Hepatocyte (in vitro differentiated cells): ENCODE results near the gene ZDHHC5. TPM values are rescaled to one million over a fixed set of nuclear protein-coding genes. Genes with fewer than 3 reads are reported as not detected.
"Not testable (repeated sequence)": the region's sequence is repeated elsewhere in the genome, so short reads cannot be mapped to it uniquely, and the experiment has no call there.

Experiments
- DNase-seq: peaks from one replicate; pipeline ENCODE4 v3.0.0-alpha.2; 2016; ENCODE audit warnings: low spot score
- H2AFZ ChIP-seq: fragments of 200-600 bp; sonication (generic); 2 replicates; pipeline ENCODE4 v1.6.0; 2016; ENCODE audit warnings: antibody characterized with exemption, mild to moderate bottlenecking
- H3K27ac ChIP-seq: fragments of 200-600 bp; sonication (generic); 2 replicates; pipeline ENCODE4 v1.5.1; 2016; ENCODE audit warnings: mild to moderate bottlenecking
- H3K27me3 ChIP-seq: fragments of 200-600 bp; sonication (generic); 2 replicates; pipeline ENCODE4 v1.6.1; 2016
- H3K36me3 ChIP-seq: fragments of 200-600 bp; sonication (generic); replicated peaks from 2 replicates; pipeline ENCODE4 v1.5.1; 2016; ENCODE audit warnings: low read depth; ENCODE audit not compliant: insufficient read depth
- H3K4me1 ChIP-seq: fragments of 200-600 bp; sonication (generic); 2 replicates; pipeline ENCODE4 v1.5.1; 2016; ENCODE audit warnings: mild to moderate bottlenecking, moderate library complexity; ENCODE audit not compliant: insufficient read depth
- H3K4me2 ChIP-seq: fragments of 200-600 bp; sonication (generic); 2 replicates; pipeline ENCODE4 v1.6.0; 2016
- H3K4me3 ChIP-seq: fragments of 200-600 bp; sonication (generic); 2 replicates; pipeline ENCODE4 v1.5.1; 2016; ENCODE audit warnings: mild to moderate bottlenecking
- H3K79me2 ChIP-seq: fragments of 200-600 bp; sonication (generic); 2 replicates; pipeline ENCODE4 v1.6.0; 2017; ENCODE audit warnings: mild to moderate bottlenecking
- H3K9me2 ChIP-seq: fragments of 200-600 bp; sonication (generic); replicated peaks from 2 replicates; pipeline ENCODE4 v1.6.0; 2017; ENCODE audit warnings: mild to moderate bottlenecking; ENCODE audit not compliant: insufficient read depth
- H3K9me3 ChIP-seq: fragments of 200-600 bp; sonication (generic); 2 replicates; pipeline ENCODE4 v1.5.1; 2016; ENCODE audit warnings: low read depth, mild to moderate bottlenecking
- H4K20me1 ChIP-seq: fragments of 200-600 bp; sonication (generic); 2 replicates; pipeline ENCODE4 v1.6.0; 2016; ENCODE audit warnings: mild to moderate bottlenecking; ENCODE audit not compliant: insufficient read depth, poor library complexity, severe bottlenecking
- EZH2 ChIP-seq: fragments of 200-600 bp; sonication (generic); IDR thresholded peaks from 2 replicates; pipeline ENCODE4 v1.6.1; 2016; ENCODE audit warnings: antibody characterized with exemption, mild to moderate bottlenecking, borderline replicate concordance
- EZH2phosphoT487 ChIP-seq: fragments of 200-600 bp; sonication (generic); IDR thresholded peaks from one replicate; pipeline ENCODE4 v1.6.1; 2018; ENCODE audit warnings: antibody characterized with exemption, mild to moderate bottlenecking, low read depth, moderate library complexity; ENCODE audit not compliant: unreplicated experiment, severe bottlenecking
- WGBS: methylation state at CpG from one replicate; pipeline ENCODE4 v1.1.6; 2016; ENCODE audit warnings: low lambda C conversion rate; ENCODE audit errors: missing lambda C conversion rate; 5-methylcytosine and 5-hydroxymethylcytosine counted together
- polyA plus RNA-seq: library from polyadenylated mRNA; unstranded; fragments of >200 nt; fragmentation: Nextera tagmentation; extraction: Ambion mirVana; gene quantifications from 2 replicates; pipeline ENCODE4 v1.2.1, GENCODE V29; 2016
- total RNA-seq: library from RNA; depleted of rRNA; stranded (reverse); fragments of >200 nt; gene quantifications from 2 replicates; pipeline ENCODE4 v1.2.3, GENCODE V29; 2014
- TF ChIP-seq, protein P1 (sequence below): fragments of 200-600 bp; sonication (generic); IDR thresholded peaks from 2 replicates; pipeline ENCODE4 v1.5.1; 2016; ENCODE audit warnings: antibody characterized with exemption, mild to moderate bottlenecking; ENCODE audit not compliant: poor library complexity

The ZDHHC5 gene
- total and polyA plus RNA-seq, 2 experiments from 2014 or later: 41.3 to 42.3 TPM

DNA sequence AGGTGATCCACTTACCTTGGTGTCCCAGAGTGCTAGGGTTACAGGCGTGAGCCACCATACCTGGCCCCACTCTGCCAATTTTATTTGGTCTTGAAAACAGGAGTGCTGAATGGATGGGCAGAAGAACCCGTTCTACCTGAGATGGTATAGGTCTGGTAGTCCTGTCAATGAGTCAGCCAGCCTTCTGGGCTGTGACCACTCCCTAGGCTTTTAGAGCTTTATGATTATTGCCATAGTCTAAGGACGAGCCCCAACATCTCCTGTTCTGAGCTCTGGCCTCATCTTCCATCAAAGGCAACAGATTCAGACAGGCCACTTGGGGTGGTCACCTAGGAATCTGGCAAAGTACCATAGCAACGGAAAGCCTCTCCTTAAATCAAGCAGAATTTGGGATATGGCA, 11.5 kb downstream of the ZDHHC5 start:
- DNase-seq: no peak
- no peak for TF ChIP-seq EZH2phosphoT487
- no peak for TF ChIP-seq EZH2
- TF ChIP-seq, protein P1, sequence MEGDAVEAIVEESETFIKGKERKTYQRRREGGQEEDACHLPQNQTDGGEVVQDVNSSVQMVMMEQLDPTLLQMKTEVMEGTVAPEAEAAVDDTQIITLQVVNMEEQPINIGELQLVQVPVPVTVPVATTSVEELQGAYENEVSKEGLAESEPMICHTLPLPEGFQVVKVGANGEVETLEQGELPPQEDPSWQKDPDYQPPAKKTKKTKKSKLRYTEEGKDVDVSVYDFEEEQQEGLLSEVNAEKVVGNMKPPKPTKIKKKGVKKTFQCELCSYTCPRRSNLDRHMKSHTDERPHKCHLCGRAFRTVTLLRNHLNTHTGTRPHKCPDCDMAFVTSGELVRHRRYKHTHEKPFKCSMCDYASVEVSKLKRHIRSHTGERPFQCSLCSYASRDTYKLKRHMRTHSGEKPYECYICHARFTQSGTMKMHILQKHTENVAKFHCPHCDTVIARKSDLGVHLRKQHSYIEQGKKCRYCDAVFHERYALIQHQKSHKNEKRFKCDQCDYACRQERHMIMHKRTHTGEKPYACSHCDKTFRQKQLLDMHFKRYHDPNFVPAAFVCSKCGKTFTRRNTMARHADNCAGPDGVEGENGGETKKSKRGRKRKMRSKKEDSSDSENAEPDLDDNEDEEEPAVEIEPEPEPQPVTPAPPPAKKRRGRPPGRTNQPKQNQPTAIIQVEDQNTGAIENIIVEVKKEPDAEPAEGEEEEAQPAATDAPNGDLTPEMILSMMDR: no peak
- Histone ChIP-seq H3K4me1 (no peaks in the 10 kb centered on the region), H3K27ac (no peak overlapping the region), H3K4me2 (no peak overlapping the region), H3K36me3 (peaks cover 4% of the 10 kb centered on the region), H3K9me3 (no peaks in the 10 kb centered on the region), H2AFZ (no peak overlapping the region), H4K20me1 (peaks cover 17% of the 10 kb centered on the region), H3K79me2 (peaks cover 86% of the 10 kb centered on the region), H3K27me3 (no peaks in the 10 kb centered on the region), H3K4me3 (no peak overlapping the region), H3K9me2 (no peaks in the 10 kb centered on the region)
- WGBS: 95% methylated on average over 4 of the region's 4 CpGs

DNA sequence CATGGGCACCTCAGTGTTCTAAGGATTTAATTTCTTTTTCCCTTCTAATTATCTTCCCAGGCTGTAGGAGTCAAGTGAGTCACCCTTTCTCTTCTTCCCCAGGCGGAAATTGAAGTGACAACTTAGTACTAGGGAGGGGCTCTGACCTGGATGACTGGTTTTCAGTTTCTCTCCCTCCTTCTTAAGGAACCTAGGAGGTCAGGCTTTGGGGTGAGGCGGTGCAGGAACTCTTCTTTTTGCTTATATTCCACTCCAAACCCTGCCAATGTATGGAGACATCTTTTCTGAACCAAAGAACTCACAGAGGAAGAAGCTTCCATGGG, 12.6 kb downstream of the ZDHHC5 start:
- 81% methylated on average over 2 of the region's 2 CpGs for WGBS
- DNase-seq: no peak
- no peak overlapping the region for H3K4me2 ChIP-seq
- TF ChIP-seq EZH2phosphoT487: no peak
- TF ChIP-seq, protein P1: no peak
- no peak for TF ChIP-seq EZH2
- no peaks in the 10 kb centered on the region for H3K27me3 ChIP-seq
- no peaks in the 10 kb centered on the region for H3K4me1 ChIP-seq
- no peaks in the 10 kb centered on the region for H3K9me2 ChIP-seq
- peaks cover 4% of the 10 kb centered on the region for H3K36me3 ChIP-seq
- H4K20me1 ChIP-seq: peaks cover 15% of the 10 kb centered on the region
- H3K27ac ChIP-seq: no peak overlapping the region
- H3K9me3 ChIP-seq: no peaks in the 10 kb centered on the region
- H3K79me2 ChIP-seq: peaks cover 80% of the 10 kb centered on the region
- no peak overlapping the region for H3K4me3 ChIP-seq
- H2AFZ ChIP-seq: no peak overlapping the region

DNA sequence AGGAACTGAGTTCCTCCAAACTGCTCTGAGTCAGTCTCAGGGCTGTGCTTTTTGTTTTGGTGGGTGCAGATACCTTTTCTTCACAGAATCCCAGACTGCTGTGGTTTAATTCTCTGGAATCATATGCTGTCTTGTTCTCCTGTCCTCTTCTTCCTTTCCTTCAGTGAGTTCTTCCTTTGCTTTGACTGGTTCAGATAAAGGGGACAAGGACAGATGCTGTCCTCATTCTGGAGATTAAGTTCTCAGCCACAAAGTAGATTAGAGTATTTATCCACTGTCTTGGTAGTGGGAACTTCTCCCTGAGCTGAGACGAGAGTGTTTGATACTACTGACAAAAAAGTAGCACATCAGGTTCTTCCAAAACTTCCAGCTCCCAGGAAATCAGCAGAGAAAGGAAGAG, 13.3 kb downstream of the ZDHHC5 start:
- WGBS: 74% methylated on average over 1 of the region's 1 CpG
- peaks cover 10% of the 10 kb centered on the region for H4K20me1 ChIP-seq
- H3K9me2 ChIP-seq: no peaks in the 10 kb centered on the region
- no peaks in the 10 kb centered on the region for H3K4me1 ChIP-seq
- no peak overlapping the region for H3K4me2 ChIP-seq
- no peak for DNase-seq
- no peaks in the 10 kb centered on the region for H3K27me3 ChIP-seq
- H3K27ac ChIP-seq: no peak overlapping the region
- no peak overlapping the region for H2AFZ ChIP-seq
- no peak for TF ChIP-seq EZH2
- no peak for TF ChIP-seq EZH2phosphoT487
- TF ChIP-seq, protein P1: no peak
- H3K4me3 ChIP-seq: no peak overlapping the region
- no peaks in the 10 kb centered on the region for H3K9me3 ChIP-seq
- peaks cover 4% of the 10 kb centered on the region for H3K36me3 ChIP-seq
- H3K79me2 ChIP-seq: peaks cover 77% of the 10 kb centered on the region

DNA sequence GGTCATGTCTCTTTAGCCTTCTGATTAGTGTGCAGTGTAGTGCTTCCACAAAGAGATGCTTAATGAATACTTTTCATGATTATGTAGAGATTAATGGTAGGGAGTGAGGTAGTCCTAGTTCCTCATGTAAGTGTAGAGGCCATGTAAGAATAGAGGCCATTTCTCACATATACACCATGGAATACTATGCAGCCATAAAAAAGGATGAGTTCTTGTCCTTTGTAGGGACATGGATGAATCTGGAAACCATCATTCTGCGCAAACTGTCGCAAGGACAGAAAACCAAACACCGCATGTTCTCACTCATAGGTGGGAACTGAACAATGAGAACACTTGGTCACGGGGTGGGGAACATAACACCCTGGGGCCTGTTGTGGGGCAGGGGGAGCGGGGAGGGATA, 22.6 kb downstream of the ZDHHC5 start:
- not testable (repeated sequence) for H3K9me3 ChIP-seq, H2AFZ ChIP-seq, H4K20me1 ChIP-seq, H3K27ac ChIP-seq, DNase-seq, H3K9me2 ChIP-seq, H3K36me3 ChIP-seq, H3K4me2 ChIP-seq, H3K27me3 ChIP-seq, H3K4me1 ChIP-seq, H3K4me3 ChIP-seq
- WGBS: 97% methylated on average over 5 of the region's 5 CpGs
- peaks cover 27% of the 10 kb centered on the region for H3K79me2 ChIP-seq
